SK-N-SH treated with all-trans-retinoic acid at 6 μM for 48 hours (cell line): ENCODE results near the gene MIA3.
"Not testable (repeated sequence)": the region's sequence is repeated elsewhere in the genome, so short reads cannot be mapped to it uniquely, and the experiment has no call there.

Source experiments
- ATAC-seq: fragments of 200-7000 bp; cut with Tn5 transposase; 3 replicates; pipeline ENCODE4 v1.9.1; 2020; ENCODE audit warnings: mild to moderate bottlenecking, moderate library complexity
- ARNTL ChIP-seq: fragments of 450-650 bp; formaldehyde crosslinking; IDR thresholded peaks from 2 replicates; pipeline ENCODE4 v1.5.0; 2020; ENCODE audit warnings: low read depth, mild to moderate bottlenecking, moderate library complexity, borderline replicate concordance
- BACH2 ChIP-seq: fragments of 250-450 bp; sonication (Bioruptor Pico); IDR thresholded peaks from 2 replicates; pipeline ENCODE4 v1.9.0; 2021; ENCODE audit warnings: mild to moderate bottlenecking, borderline replicate concordance
- CSDC2 ChIP-seq: fragments of 250-450 bp; sonication (Bioruptor Pico); IDR thresholded peaks from 2 replicates; pipeline ENCODE4 v1.5.0; 2020; ENCODE audit warnings: mild to moderate bottlenecking, moderate library complexity
- CSRNP3 ChIP-seq: fragments of 250-450 bp; sonication (Bioruptor Pico); IDR thresholded peaks from 2 replicates; pipeline ENCODE4 v1.5.1; 2021; ENCODE audit warnings: mild to moderate bottlenecking, moderate library complexity
- ESRRG ChIP-seq: fragments of 250-450 bp; sonication (Bioruptor Pico); IDR thresholded peaks from 2 replicates; pipeline ENCODE4 v1.6.1; 2021; ENCODE audit warnings: mild to moderate bottlenecking
- GLIS3 ChIP-seq: fragments of 250-450 bp; sonication (Bioruptor Pico); IDR thresholded peaks from 2 replicates; pipeline ENCODE4 v1.5.0; 2020; ENCODE audit warnings: mild to moderate bottlenecking, moderate library complexity
- OSR1 ChIP-seq: fragments of 250-450 bp; sonication (Bioruptor Pico); IDR thresholded peaks from 2 replicates; pipeline ENCODE4 v1.8.0; 2022; ENCODE audit warnings: moderate library complexity, mild to moderate bottlenecking, inconsistent platforms
- PATZ1 ChIP-seq: fragments of 250-450 bp; sonication (Bioruptor Pico); IDR thresholded peaks from 2 replicates; pipeline ENCODE4 v1.8.0; 2020; ENCODE audit warnings: mild to moderate bottlenecking, moderate library complexity, borderline replicate concordance
- POU6F1 ChIP-seq: fragments of 250-450 bp; sonication (Bioruptor Pico); IDR thresholded peaks from 2 replicates; pipeline ENCODE4 v1.8.0; 2021; ENCODE audit warnings: low read depth, mild to moderate bottlenecking, moderate library complexity, borderline replicate concordance
- PPARA ChIP-seq: fragments of 250-450 bp; sonication (Bioruptor Pico); IDR thresholded peaks from 2 replicates; pipeline ENCODE4 v1.5.0; 2020; ENCODE audit warnings: mild to moderate bottlenecking, borderline replicate concordance
- RARB ChIP-seq: fragments of 250-450 bp; sonication (Bioruptor Pico); IDR thresholded peaks from 2 replicates; pipeline ENCODE4 v1.8.0; 2021; ENCODE audit warnings: mild to moderate bottlenecking, moderate library complexity
- SNAI2 ChIP-seq: fragments of 250-450 bp; sonication (Bioruptor Pico); IDR thresholded peaks from 2 replicates; pipeline ENCODE4 v1.5.0; 2020; ENCODE audit warnings: mild to moderate bottlenecking, moderate library complexity
- TCF4 ChIP-seq: fragments of 250-450 bp; sonication (Bioruptor Pico); IDR thresholded peaks from 2 replicates; pipeline ENCODE4 v1.8.0; 2021; ENCODE audit warnings: mild to moderate bottlenecking, moderate library complexity, borderline replicate concordance
- TOX ChIP-seq: fragments of 250-450 bp; sonication (Bioruptor Pico); IDR thresholded peaks from 2 replicates; pipeline ENCODE4 v1.8.0; 2021; ENCODE audit warnings: mild to moderate bottlenecking, moderate library complexity, borderline replicate concordance
- TSHZ2 ChIP-seq: fragments of 250-450 bp; sonication (Bioruptor Pico); IDR thresholded peaks from 2 replicates; pipeline ENCODE4 v1.5.0; 2020; ENCODE audit warnings: mild to moderate bottlenecking, moderate library complexity
- ZC3H10 ChIP-seq: fragments of 250-450 bp; sonication (Bioruptor Pico); IDR thresholded peaks from 2 replicates; pipeline ENCODE4 v1.5.1; 2021; ENCODE audit warnings: mild to moderate bottlenecking, moderate library complexity
- ZFP3 ChIP-seq: fragments of 250-450 bp; sonication (Bioruptor Pico); IDR thresholded peaks from 2 replicates; pipeline ENCODE4 v1.5.0; 2020; ENCODE audit warnings: mild to moderate bottlenecking, moderate library complexity
- ZFP30 ChIP-seq: fragments of 450-650 bp; formaldehyde crosslinking; IDR thresholded peaks from 2 replicates; pipeline ENCODE4 v1.5.0; 2022; ENCODE audit warnings: mild to moderate bottlenecking, moderate library complexity
- ZNF565 ChIP-seq: fragments of 450-650 bp; formaldehyde crosslinking; conservative IDR thresholded peaks from 2 replicates; pipeline ENCODE4 v1.5.0; 2020; ENCODE audit warnings: low read depth, mild to moderate bottlenecking, moderate library complexity
- ZNF70 ChIP-seq: fragments of 450-650 bp; formaldehyde crosslinking; IDR thresholded peaks from 2 replicates; pipeline ENCODE4 v1.5.0; 2020; ENCODE audit warnings: mild to moderate bottlenecking, moderate library complexity
- ZNF8 ChIP-seq: fragments of 450-650 bp; formaldehyde crosslinking; IDR thresholded peaks from 2 replicates; pipeline ENCODE4 v1.5.0; 2020; ENCODE audit warnings: mild to moderate bottlenecking, moderate library complexity

The MIA3 gene

GRCh38 chr1:222606757-222607156 lies 11.1 kb upstream of the MIA3 start (continued):
- no peak for TF ChIP-seq PATZ1 (CRISPR knock-in tag)
- TF ChIP-seq SNAI2: no peak
- TF ChIP-seq, all 23 proteins: peak for 0

GRCh38 chr1:222609111-222609510 lies 8.8 kb upstream of the MIA3 start:
- ATAC-seq: not testable (repeated sequence)

- no peak for ATAC-seq
- TF ChIP-seq CSDC2 (CRISPR knock-in tag): no peak
- TF ChIP-seq ESRRG (CRISPR knock-in tag): no peak
Observed at GRCh38 chr1:222610728-222611127, 7.2 kb upstream of the MIA3 start.

GRCh38 chr1:222613627-222614026 lies 4.3 kb upstream of the MIA3 start:
- ATAC-seq: no peak
- no peak for TF ChIP-seq ZNF565 (CRISPR knock-in tag)
- no peak for TF ChIP-seq RARB
- TF ChIP-seq ESRRG (CRISPR knock-in tag): no peak
- TF ChIP-seq ZFP30 (CRISPR knock-in tag): no peak
- TF ChIP-seq POU6F1: no peak
- no peak for TF ChIP-seq PPARA (CRISPR knock-in tag)
- TF ChIP-seq ZNF8 (CRISPR knock-in tag): no peak
- no peak for TF ChIP-seq TOX (CRISPR knock-in tag)
- no peak for TF ChIP-seq BACH2 (CRISPR knock-in tag)
- TF ChIP-seq ZC3H10: no peak
- TF ChIP-seq ZNF70 (CRISPR knock-in tag): no peak
- TF ChIP-seq OSR1 (CRISPR knock-in tag): no peak
- TF ChIP-seq PATZ1 (CRISPR knock-in tag): no peak

- ATAC-seq: no peak
- TF ChIP-seq TOX (CRISPR knock-in tag) (no peak), ARNTL (no peak), SNAI2 (no peak), ZFP3 (no peak), ZFP30 (CRISPR knock-in tag) (no peak), BACH2 (CRISPR knock-in tag) (no peak), PATZ1 (CRISPR knock-in tag) (no peak), ZNF8 (CRISPR knock-in tag) (no peak), TCF4 (CRISPR knock-in tag) (no peak), PPARA (CRISPR knock-in tag) (no peak), GLIS3 (CRISPR knock-in tag) (no peak), ZNF565 (CRISPR knock-in tag) (no peak), TSHZ2 (no peak), CSRNP3 (CRISPR knock-in tag) (no peak), ESRRG (CRISPR knock-in tag) (no peak), POU6F1 (no peak), ZC3H10 (no peak), CSDC2 (CRISPR knock-in tag) (no peak)
- TF ChIP-seq, all 23 proteins: peak for 0
Observed at GRCh38 chr1:222616525-222616924, 1.4 kb upstream of the MIA3 start.
